NCI-H1694 treated with DMSO at 0.1 percent for 48 hours (cell line): Measurements from ENCODE around the gene GLRA1.
"Not testable (repeated sequence)": the region's sequence is repeated elsewhere in the genome, so short reads cannot be mapped to it uniquely, and the experiment has no call there.

Source experiments
- DNase-seq: peaks from one replicate; lab custom pipeline; 2025; lab: John Stamatoyannopoulos, UW

Gene GLRA1

DNA sequence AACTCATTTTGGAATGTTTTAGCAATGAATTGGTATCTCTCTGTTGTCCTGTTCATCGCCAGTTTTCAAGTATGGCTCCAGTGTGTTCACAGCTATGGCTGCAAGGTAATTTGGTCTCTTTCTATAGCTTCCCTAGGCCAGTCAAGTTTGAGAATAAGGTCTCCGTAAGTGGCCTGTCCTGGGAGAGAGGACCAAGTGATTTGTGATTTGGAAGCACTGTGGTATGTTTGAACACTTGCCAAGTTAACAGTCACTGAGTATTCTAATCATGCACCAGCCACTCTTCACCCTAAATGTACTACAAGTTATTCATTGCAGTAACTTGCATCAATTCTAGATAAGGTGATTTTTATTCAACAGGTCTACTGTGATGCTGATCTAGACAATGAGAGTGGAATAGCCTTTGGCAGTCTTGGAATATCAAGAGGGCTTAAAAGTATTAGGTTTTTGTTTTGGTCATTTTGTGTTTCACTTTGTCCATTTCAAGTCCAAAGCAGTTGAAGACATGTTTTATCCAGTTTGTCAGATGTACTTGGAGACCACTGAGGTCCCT lies 111.8 kb downstream of the GLRA1 start:
- DNase-seq: no peak

GRCh38 chr5:151811593-151812321 lies 112.9 kb downstream of the GLRA1 start:
- no peak for DNase-seq

GRCh38 chr5:151810897-151811296 lies 113.8 kb downstream of the GLRA1 start:
- no peak for DNase-seq

GRCh38 chr5:151810449-151810848 lies 114.2 kb downstream of the GLRA1 start:
- DNase-seq: no peak

- DNase-seq: no peak
Measured at GRCh38 chr5:151808451-151809169, 116.0 kb downstream of the GLRA1 start.

- no peak for DNase-seq
Measured at GRCh38 chr5:151805414-151806223, 119.0 kb downstream of the GLRA1 start.

GRCh38 chr5:151800532-151800931 lies 124.1 kb downstream of the GLRA1 start:
- no peak for DNase-seq

GRCh38 chr5:151799407-151799806 lies 125.2 kb downstream of the GLRA1 start:
- DNase-seq: no peak

GRCh38 chr5:151798674-151799073 lies 126.0 kb downstream of the GLRA1 start:
- no peak for DNase-seq

DNA sequence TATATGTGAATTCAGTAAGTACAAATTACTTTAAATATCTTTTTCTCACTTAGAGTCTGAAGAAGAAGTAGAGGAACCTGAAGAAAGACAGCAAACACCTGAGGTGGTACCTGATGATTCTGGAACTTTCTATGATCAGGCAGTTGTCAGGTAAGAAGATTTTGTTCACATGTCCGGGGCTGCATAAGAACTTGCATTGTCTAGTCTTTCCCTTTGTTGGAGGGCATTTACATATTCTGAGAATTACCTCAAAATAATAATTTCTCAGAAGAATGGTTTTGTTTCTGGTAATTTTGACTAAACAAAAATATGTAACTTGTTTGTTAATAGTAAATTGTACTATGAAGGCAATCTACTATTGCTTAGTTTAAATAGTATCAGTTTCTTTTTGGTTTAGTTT lies 129.2 kb downstream of the GLRA1 start:
- DNase-seq: no peak

DNA sequence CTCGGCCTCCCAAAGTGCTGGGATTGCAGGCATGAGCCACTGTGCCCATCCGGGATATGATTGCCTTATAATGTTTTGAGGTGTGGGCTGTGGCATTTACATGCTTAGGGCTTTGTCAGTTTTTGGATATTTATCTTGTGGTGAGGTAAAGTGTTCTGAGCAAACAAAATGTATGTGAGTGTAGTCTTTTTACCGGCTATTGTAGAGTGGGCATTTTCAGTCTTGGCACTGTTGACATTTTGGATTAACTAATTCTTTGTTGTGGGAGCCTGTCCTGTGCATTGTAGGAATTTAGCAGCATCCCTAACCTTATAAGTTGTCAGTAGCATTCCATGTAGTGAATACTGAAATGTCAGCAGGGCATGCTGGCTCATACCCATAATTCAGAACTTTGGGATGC lies 131.3 kb downstream of the GLRA1 start:
- no peak for DNase-seq

DNA sequence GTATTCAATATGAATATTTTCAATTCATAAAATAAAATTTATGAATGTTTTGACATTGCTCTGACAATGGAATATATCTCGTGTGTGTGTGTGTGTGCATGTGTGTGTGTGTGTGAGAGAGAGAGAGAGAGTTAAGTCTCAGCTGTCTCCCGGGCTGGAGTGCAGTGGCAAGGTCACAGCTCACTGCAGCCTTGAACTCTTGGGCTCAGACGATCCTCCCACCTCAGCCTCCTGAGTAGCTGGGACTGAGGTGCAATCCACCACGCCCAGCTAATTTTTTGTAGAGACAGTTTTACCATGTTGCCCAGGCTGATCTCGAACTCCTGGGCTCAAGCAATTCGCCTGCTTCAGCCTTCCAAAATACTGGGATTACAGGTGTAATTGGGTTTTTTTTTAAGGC lies 136.8 kb downstream of the GLRA1 start:
- no peak for DNase-seq

DNA sequence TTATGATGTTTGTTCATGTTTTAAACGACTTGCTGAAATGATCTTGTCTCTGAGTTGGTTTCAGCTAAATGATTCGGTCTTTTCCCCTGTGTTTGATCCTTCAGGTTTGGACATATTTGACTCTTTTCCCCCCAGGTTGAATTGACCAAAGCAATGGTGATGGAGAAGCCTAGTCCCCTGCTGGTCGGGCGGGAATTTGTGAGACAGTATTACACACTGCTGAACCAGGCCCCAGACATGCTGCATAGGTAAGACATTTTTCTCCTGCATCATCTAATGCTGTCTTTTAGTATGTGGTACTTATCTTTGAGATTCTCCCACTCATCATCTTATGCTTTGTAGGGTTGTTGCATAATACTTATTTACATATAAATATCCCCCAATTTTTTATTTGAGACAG lies 138.2 kb downstream of the GLRA1 start:
- no peak for DNase-seq

GRCh38 chr5:151784141-151784540 lies 140.5 kb downstream of the GLRA1 start:
- DNase-seq: no peak

DNA sequence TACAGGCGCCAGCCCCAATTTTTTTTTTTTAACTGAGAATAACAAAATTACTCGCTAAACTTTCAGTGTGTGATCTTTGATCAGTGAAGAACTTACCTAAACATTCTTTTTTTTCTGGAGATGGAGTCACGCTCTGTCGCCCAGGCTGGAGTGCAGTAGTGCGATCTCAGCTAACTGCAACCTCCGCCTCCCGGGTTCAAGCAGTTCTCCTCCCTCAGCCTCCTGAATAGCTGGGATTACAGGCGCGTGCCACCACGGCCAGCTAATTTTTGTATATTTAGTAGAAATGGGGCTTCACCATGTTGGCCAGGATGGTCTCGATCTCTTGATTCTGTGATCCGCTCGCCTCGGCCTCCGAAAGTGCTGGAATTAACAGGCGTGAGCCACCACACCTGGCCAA lies 141.0 kb downstream of the GLRA1 start:
- not testable (repeated sequence) for DNase-seq

DNA sequence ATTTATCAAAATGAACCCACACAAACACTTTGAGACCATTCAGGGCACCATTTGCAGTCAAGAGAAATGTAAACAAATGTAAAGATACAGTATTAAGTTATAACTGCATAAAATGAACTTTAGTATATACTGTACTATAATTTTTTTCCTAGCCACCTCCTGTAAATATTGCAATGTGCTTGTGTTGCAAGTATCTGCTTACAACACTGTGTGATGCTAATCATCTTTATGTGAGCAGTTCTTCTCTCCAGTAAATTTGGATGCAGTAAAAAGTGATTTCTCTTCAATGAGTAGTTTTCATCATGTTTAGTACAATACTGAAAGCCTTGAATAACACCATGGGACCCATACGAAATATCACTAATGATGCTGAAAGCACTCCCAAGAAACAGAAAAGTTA lies 143.4 kb downstream of the GLRA1 start:
- no peak for DNase-seq

- DNase-seq: no peak
Measured at GRCh38 chr5:151780348-151780747, 144.3 kb downstream of the GLRA1 start.

GRCh38 chr5:151779531-151780125 lies 145.0 kb downstream of the GLRA1 start:
- DNase-seq: peak; percentile 14

DNA sequence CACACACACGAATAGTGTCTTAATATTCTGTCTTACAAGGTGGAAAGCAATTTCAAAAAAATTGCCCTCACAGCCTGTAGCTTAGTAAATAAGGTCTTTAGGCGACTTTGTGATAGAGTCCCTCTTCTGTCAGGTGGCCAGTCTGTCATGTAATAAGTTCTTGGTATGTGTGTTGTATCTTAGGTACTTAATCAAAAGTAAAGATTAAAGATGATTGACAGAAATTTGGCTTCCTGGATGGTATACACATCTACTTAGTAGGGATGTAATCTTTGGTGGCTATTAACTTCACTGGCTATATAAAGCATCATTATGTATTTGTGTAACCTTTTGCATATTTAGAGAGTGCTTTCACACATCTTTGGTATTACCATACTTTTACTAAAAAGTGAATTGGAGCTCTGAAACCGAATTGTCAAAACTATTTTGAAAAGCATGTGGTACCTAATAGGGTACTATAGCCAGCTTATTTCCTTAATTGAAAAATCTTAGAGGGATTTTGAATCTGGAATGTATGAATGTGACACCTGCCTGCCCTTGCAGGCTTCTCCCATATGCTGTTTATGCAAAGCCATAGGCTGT lies 149.5 kb downstream of the GLRA1 start:
- no peak for DNase-seq

- no peak for DNase-seq
Measured at GRCh38 chr5:151773951-151774350, 150.7 kb downstream of the GLRA1 start.

GRCh38 chr5:151772846-151773561 lies 151.6 kb downstream of the GLRA1 start:
- peak; percentile 3 for DNase-seq
